HCT116 (cell line): ENCODE data around the gene ITGA7. TPM values are rescaled to one million over a fixed set of nuclear protein-coding genes. Genes with fewer than 3 reads are reported as not detected.

Source experiments
- ATAC-seq: fragments of 200-7000 bp; cut with Tn5 transposase; 2 replicates; pipeline ENCODE4 v1.9.1; 2020; ENCODE audit warnings: mild to moderate bottlenecking, moderate library complexity
- BruUV-seq: library from RNA; stranded (reverse); fragments of 400-500 nt; replicated peaks from 2 replicates; lab custom pipeline; 2021; lab: Mats Ljungman, UMichigan
- CTCF ChIA-PET: fragments of 300-600 bp; sonication (Branson Sonifier 250); formaldehyde crosslinking; loops from one replicate; lab custom pipeline; 2021; ENCODE audit warnings: antibody characterized with exemption; lab: Charles Lee
- POLR2A ChIA-PET: fragments of 300-600, 350-600 bp; sonication (Branson Sonifier 250); formaldehyde crosslinking; loops from one replicate; lab custom pipeline; 2021; ENCODE audit warnings: antibody characterized with exemption; lab: Charles Lee
- RAD21 ChIA-PET, 2 experiments: fragments of 300-600 bp; sonication (Branson Sonifier 250); formaldehyde crosslinking; loops; one replicate each; lab custom pipeline; 2023; ENCODE audit warnings: low total read pairs in 2 of 2; ENCODE audit not compliant: uncharacterized antibody in 2 of 2, unreplicated experiment in 2 of 2, low non-redundant PET in 1 of 2; lab: Charles Lee
- DNase-seq: peaks from one replicate; pipeline ENCODE4 v3.0.0-alpha.2; 2010; ENCODE audit warnings: low read depth, low spot score
- H2AFZ ChIP-seq: fragments of 200-600 bp; shearing (Covaris generic), sonication (generic); 2 replicates; pipeline ENCODE4 v1.6.1; 2017; ENCODE audit warnings: low read depth, mixed run types, mixed read lengths, antibody characterized with exemption, low read length; ENCODE audit not compliant: poor library complexity, severe bottlenecking
- H3K27ac ChIP-seq: 2 replicates; pipeline ENCODE4 v1.5.1; 2012; ENCODE audit warnings: low read depth, low read length
- H3K27me3 ChIP-seq: fragments of 200-600 bp; sonication (generic); 2 replicates; pipeline ENCODE4 v1.6.1; 2016; ENCODE audit warnings: mixed run types, low read length, mixed read lengths; ENCODE audit not compliant: insufficient read depth
- H3K36me3 ChIP-seq, 2 experiments: fragments of 200-500 bp in 1 of 2; fragments of 200-600 bp in 1 of 2; sonication (Bioruptor generic) in 1 of 2; sonication (generic) in 1 of 2; 2 replicates each; pipeline versions ENCODE4 v1.5.1 to v1.6.1; 2014 to 2016; ENCODE audit warnings: low read length in 2 of 2, inconsistent platforms in 1 of 2, mixed read lengths in 1 of 2, mixed run types in 1 of 2; ENCODE audit not compliant: insufficient read depth in 2 of 2, control insufficient read depth in 1 of 2
- H3K4me1 ChIP-seq, 2 experiments: fragments of 200-600 bp in 1 of 2; sonication (generic) in 1 of 2; 2 replicates each; pipeline versions ENCODE4 v1.5.1 to v1.6.1; 2012 to 2017; ENCODE audit warnings: low read length in 2 of 2, inconsistent platforms in 1 of 2, mild to moderate bottlenecking in 1 of 2, mixed read lengths in 1 of 2, mixed run types in 1 of 2, moderate library complexity in 1 of 2; ENCODE audit not compliant: insufficient read depth in 2 of 2, control insufficient read depth in 1 of 2
- H3K4me2 ChIP-seq: fragments of 200-600 bp; sonication (generic); 2 replicates; pipeline ENCODE4 v1.6.1; 2017; ENCODE audit warnings: mixed run types, low read length, mixed read lengths
- H3K4me3 ChIP-seq, 2 experiments: fragments of 200-600 bp in 1 of 2; sonication (generic) in 1 of 2; replicated peaks in 1 of 2; 2 replicates each; pipeline ENCODE4 v1.5.1; 2011 to 2016; ENCODE audit warnings: low read length in 2 of 2, control low read depth in 1 of 2, low read depth in 1 of 2, mild to moderate bottlenecking in 1 of 2, mixed read lengths in 1 of 2, mixed run types in 1 of 2
- H3K79me2 ChIP-seq: fragments of 200-600 bp; sonication (generic); 2 replicates; pipeline ENCODE4 v1.6.1; 2017; ENCODE audit warnings: mild to moderate bottlenecking, mixed run types, low read length, moderate library complexity, mixed read lengths; ENCODE audit not compliant: insufficient read depth
- H3K9ac ChIP-seq: fragments of 200-600 bp; sonication (generic); 2 replicates; pipeline ENCODE4 v1.6.1; 2016; ENCODE audit warnings: low read length, mixed read lengths
- H3K9me2 ChIP-seq: fragments of 200-600 bp; sonication (generic), shearing (Covaris generic); 2 replicates; pipeline ENCODE4 v1.6.1; 2017; ENCODE audit warnings: mixed run types, mild to moderate bottlenecking, moderate library complexity; ENCODE audit not compliant: insufficient read depth
- H3K9me3 ChIP-seq, 2 experiments: fragments of 200-500 bp in 1 of 2; fragments of 200-600 bp in 1 of 2; sonication (Bioruptor generic) in 1 of 2; sonication (generic) in 1 of 2; 2 replicates each; pipeline ENCODE4 v1.6.1; 2014 to 2017; ENCODE audit warnings: low read length in 2 of 2, mixed read lengths in 2 of 2, inconsistent platforms in 1 of 2, low read depth in 1 of 2, mild to moderate bottlenecking in 1 of 2, mixed run types in 1 of 2, moderate library complexity in 1 of 2; ENCODE audit not compliant: control insufficient read depth in 1 of 2, insufficient read depth in 1 of 2
- H4K20me1 ChIP-seq: fragments of 200-600 bp; sonication (generic), shearing (Covaris generic); 2 replicates; pipeline ENCODE4 v1.6.1; 2017; ENCODE audit warnings: mixed run types, mild to moderate bottlenecking, moderate library complexity; ENCODE audit not compliant: insufficient read depth
- CBX3 ChIP-seq: IDR thresholded peaks from 2 replicates; pipeline ENCODE4 v1.6.1; 2012; ENCODE audit warnings: low read depth
- EGR1 ChIP-seq: IDR thresholded peaks from 2 replicates; pipeline ENCODE4 v1.6.1; 2012; ENCODE audit warnings: low read depth
- EZH2 ChIP-seq: fragments of 200-600 bp; sonication (generic); IDR thresholded peaks from 2 replicates; pipeline ENCODE4 v1.6.1; 2017; ENCODE audit warnings: antibody characterized with exemption, mixed run types
- EZH2phosphoT487 ChIP-seq: fragments of 200-600 bp; IDR thresholded peaks from 2 replicates; pipeline ENCODE4 v1.6.1; 2018; ENCODE audit warnings: antibody characterized with exemption, borderline replicate concordance
- JUND ChIP-seq: IDR thresholded peaks from 2 replicates; pipeline ENCODE4 v1.6.1; 2012
- MAX ChIP-seq: IDR thresholded peaks from 2 replicates; pipeline ENCODE4 v1.6.1; 2012
- POLR2A ChIP-seq: IDR thresholded peaks from 2 replicates; pipeline ENCODE4 v1.7.0; 2011; ENCODE audit warnings: borderline replicate concordance; ENCODE audit not compliant: insufficient read depth, insufficient read length; ENCODE audit errors: extremely low read depth
- POLR2AphosphoS5 ChIP-seq: IDR thresholded peaks from 2 replicates; pipeline ENCODE4 v1.6.1; 2011; ENCODE audit warnings: mild to moderate bottlenecking, low read depth, low read length, moderate library complexity
- REST ChIP-seq: IDR thresholded peaks from 2 replicates; pipeline ENCODE4 v1.6.1; 2012; ENCODE audit warnings: low read depth
- SIN3A ChIP-seq: IDR thresholded peaks from 2 replicates; pipeline ENCODE4 v1.6.1; 2012; ENCODE audit warnings: low read depth
- SP1 ChIP-seq: IDR thresholded peaks from 2 replicates; pipeline ENCODE4 v1.6.1; 2012; ENCODE audit warnings: low read depth
- SRF ChIP-seq: IDR thresholded peaks from 2 replicates; pipeline ENCODE4 v1.6.1; 2012; ENCODE audit warnings: low read depth
- TCF7L2 ChIP-seq: IDR thresholded peaks from 2 replicates; pipeline ENCODE4 v1.7.0; 2011; ENCODE audit warnings: borderline replicate concordance, inconsistent platforms; ENCODE audit not compliant: insufficient read depth, insufficient read length; ENCODE audit errors: extremely low read depth
- YY1 ChIP-seq: IDR thresholded peaks from 2 replicates; pipeline ENCODE4 v1.6.1; 2011; ENCODE audit warnings: low read length, low read depth, moderate library complexity, mild to moderate bottlenecking; ENCODE audit not compliant: insufficient replicate concordance; ENCODE audit errors: extremely low read depth
- ZBTB33 ChIP-seq: IDR thresholded peaks from 2 replicates; pipeline ENCODE4 v1.6.1; 2011; ENCODE audit warnings: mild to moderate bottlenecking, low read length, moderate library complexity; ENCODE audit not compliant: insufficient replicate concordance; ENCODE audit errors: extremely low read depth
- ZFX ChIP-seq: fragments of 450-650 bp; IDR thresholded peaks from 2 replicates; pipeline ENCODE4 v1.6.1; 2017
- ZNF274 ChIP-seq: fragments of 200-500 bp; sonication (Bioruptor generic); IDR thresholded peaks from 2 replicates; pipeline ENCODE4 v1.6.1; 2014; ENCODE audit warnings: mild to moderate bottlenecking, low read depth, low read length, inconsistent platforms
- intact Hi-C: fragments of 100-400 bp; cut with micrococcal nuclease; formaldehyde crosslinking; loops from 2 replicates; pipeline ENCODE4 v1.10.0; 2022
- total RNA-seq: library from RNA; stranded (reverse); gene quantifications from one replicate; pipeline ENCODE4 v1.2.1, GENCODE V29; 2021; ENCODE audit not compliant: unreplicated experiment

ITGA7 gene
- total RNA-seq, 1 experiment from 2014 or later = 17.8 TPM

GRCh38 chr12:55666508-55666907, 41.2 kb downstream of the ITGA7 start:
- no peak for ATAC-seq
- TF ChIP-seq TCF7L2 = no peak
- TF ChIP-seq MAX = no peak
- TF ChIP-seq ZFX = no peak
- no peak for TF ChIP-seq EZH2phosphoT487
- no peak for TF ChIP-seq SRF
- TF ChIP-seq JUND = no peak
- no peak overlapping the region for H3K9ac ChIP-seq
- no peak overlapping the region for H3K4me3 ChIP-seq
- H4K20me1 ChIP-seq = no peaks in the 10 kb centered on the region
- DNase-seq = no peak
- no peaks in the 10 kb centered on the region for H3K36me3 ChIP-seq
- no TSS peak for BruUV-seq
- no peaks in the 10 kb centered on the region for H3K4me1 ChIP-seq
- intact Hi-C loops = no loop called here
- no peaks in the 10 kb centered on the region for H3K9me2 ChIP-seq
- H3K4me2 ChIP-seq = no peak overlapping the region
- CTCF ChIA-PET = interaction anchor here (1.6 kb wide), 1 partner anchor 10 kb away, joined by 4 read pairs; no protein-coding TSS in a partner anchor
- RAD21 ChIA-PET = no interaction called here
- H3K27me3 ChIP-seq = no peaks in the 10 kb centered on the region
- POLR2A ChIA-PET = no interaction called here
- H3K27ac ChIP-seq = no peak overlapping the region
- no peaks in the 10 kb centered on the region for H3K9me3 ChIP-seq
- no peak overlapping the region for H2AFZ ChIP-seq
- no peaks in the 10 kb centered on the region for H3K79me2 ChIP-seq

GRCh38 chr12:55664826-55665225, 42.9 kb downstream of the ITGA7 start:
- ATAC-seq (no peak), DNase-seq (no peak)
- H3K36me3 ChIP-seq = no peaks in the 10 kb centered on the region
- H3K27ac ChIP-seq = no peak overlapping the region
- no peak overlapping the region for H2AFZ ChIP-seq
- ChIA-PET RAD21 (no interaction called here), POLR2A (no interaction called here), CTCF (interaction anchor here (3.8 kb wide), 1 partner anchor 73 kb away, joined by 19 read pairs; no protein-coding TSS in a partner anchor)
- no peak overlapping the region for H3K4me2 ChIP-seq
- no TSS peak for BruUV-seq
- no peaks in the 10 kb centered on the region for H3K9me2 ChIP-seq
- H3K27me3 ChIP-seq = no peaks in the 10 kb centered on the region
- H4K20me1 ChIP-seq = no peaks in the 10 kb centered on the region
- no peak overlapping the region for H3K4me3 ChIP-seq
- intact Hi-C loops = no loop called here
- no peak overlapping the region for H3K9ac ChIP-seq
- H3K9me3 ChIP-seq = no peaks in the 10 kb centered on the region
- H3K79me2 ChIP-seq = no peaks in the 10 kb centered on the region
- no peaks in the 10 kb centered on the region for H3K4me1 ChIP-seq
- TF ChIP-seq ZNF274 = no peak
- no peak for TF ChIP-seq POLR2A
- TF ChIP-seq EGR1 = no peak
- no peak for TF ChIP-seq SIN3A
- no peak for TF ChIP-seq EZH2phosphoT487
- TF ChIP-seq EZH2 = no peak
- no peak for TF ChIP-seq ZBTB33
- TF ChIP-seq JUND = no peak
- TF ChIP-seq SRF = no peak
- TF ChIP-seq REST = no peak
- no peak for TF ChIP-seq POLR2AphosphoS5
- TF ChIP-seq YY1 = no peak
- TF ChIP-seq CBX3 = no peak
- no peak for TF ChIP-seq SP1
